IMR-90 (cell line): Measurements from ENCODE around the gene TNS3. TPM values are rescaled to one million over a fixed set of nuclear protein-coding genes. Genes with fewer than 3 reads are reported as not detected.

Experiments used
- CTCF ChIP-seq: conservative IDR thresholded peaks from 2 replicates; pipeline ENCODE4 v1.5.1; 2012; ENCODE audit warnings: mild to moderate bottlenecking, low read depth, low read length, improper control_type of control experiment
- FOS ChIP-seq: fragments of 150-350 bp; IDR thresholded peaks from 2 replicates; pipeline ENCODE4 v1.6.1; 2016; ENCODE audit warnings: low read depth, low read length
- RCOR1 ChIP-seq: IDR thresholded peaks from 2 replicates; pipeline ENCODE4 v1.6.1; 2012; ENCODE audit warnings: mild to moderate bottlenecking, low read length, improper control_type of control experiment; ENCODE audit not compliant: insufficient replicate concordance
- polyA plus RNA-seq, 3 experiments: library from polyadenylated mRNA; depleted of rRNA; stranded (reverse); fragments of >200 nt; gene quantifications; 2 replicates each; pipeline ENCODE4 v1.2.3, GENCODE V29; 2012; ENCODE audit warnings: low replicate concordance in 1 of 3
- total RNA-seq: library from RNA; depleted of rRNA; stranded (reverse); fragments of >200 nt; gene quantifications from 2 replicates; pipeline ENCODE4 v1.2.3, GENCODE V29; 2012
- TF ChIP-seq, protein P1 (sequence below): fragments of 150-350 bp; IDR thresholded peaks from 2 replicates; pipeline ENCODE4 v1.6.1; 2016; ENCODE audit warnings: low read depth, mild to moderate bottlenecking, low read length, moderate library complexity, borderline replicate concordance

The TNS3 gene
- total and polyA plus RNA-seq, 2 of the 4 experiments (the other 2 are of a cell fraction): 64.3 to 79.2 TPM

- TF ChIP-seq CTCF: no peak
- no peak for TF ChIP-seq RCOR1
- TF ChIP-seq, protein P1, sequence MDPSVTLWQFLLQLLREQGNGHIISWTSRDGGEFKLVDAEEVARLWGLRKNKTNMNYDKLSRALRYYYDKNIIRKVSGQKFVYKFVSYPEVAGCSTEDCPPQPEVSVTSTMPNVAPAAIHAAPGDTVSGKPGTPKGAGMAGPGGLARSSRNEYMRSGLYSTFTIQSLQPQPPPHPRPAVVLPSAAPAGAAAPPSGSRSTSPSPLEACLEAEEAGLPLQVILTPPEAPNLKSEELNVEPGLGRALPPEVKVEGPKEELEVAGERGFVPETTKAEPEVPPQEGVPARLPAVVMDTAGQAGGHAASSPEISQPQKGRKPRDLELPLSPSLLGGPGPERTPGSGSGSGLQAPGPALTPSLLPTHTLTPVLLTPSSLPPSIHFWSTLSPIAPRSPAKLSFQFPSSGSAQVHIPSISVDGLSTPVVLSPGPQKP: no peak
- no peak for TF ChIP-seq FOS
Observed at GRCh38 chr7:47414342-47415317, 167.3 kb downstream of the TNS3 start (continued).
